Right renal cortex interstitium (tissue), 3 donors: Measurements from ENCODE around the gene GUCA2B. TPM values are rescaled to one million over a fixed set of nuclear protein-coding genes. Genes with fewer than 3 reads are reported as not detected.

Experiments
- DNase-seq, 3 donors: peaks; one replicate each; pipeline ENCODE4 v3.0.0-alpha.2; 2013; ENCODE audit warnings: low read depth in 3 of 3, low spot score in 2 of 3
- polyA plus RNA-seq, 3 donors: library from polyadenylated mRNA; unstranded; fragments of 120-200 nt; gene quantifications; one replicate each; pipeline ENCODE4 v1.2.1, GENCODE V29; 2013; ENCODE audit not compliant: insufficient read length in 3 of 3

The GUCA2B gene
- polyA plus RNA-seq, 3 donors: not detected

DNA sequence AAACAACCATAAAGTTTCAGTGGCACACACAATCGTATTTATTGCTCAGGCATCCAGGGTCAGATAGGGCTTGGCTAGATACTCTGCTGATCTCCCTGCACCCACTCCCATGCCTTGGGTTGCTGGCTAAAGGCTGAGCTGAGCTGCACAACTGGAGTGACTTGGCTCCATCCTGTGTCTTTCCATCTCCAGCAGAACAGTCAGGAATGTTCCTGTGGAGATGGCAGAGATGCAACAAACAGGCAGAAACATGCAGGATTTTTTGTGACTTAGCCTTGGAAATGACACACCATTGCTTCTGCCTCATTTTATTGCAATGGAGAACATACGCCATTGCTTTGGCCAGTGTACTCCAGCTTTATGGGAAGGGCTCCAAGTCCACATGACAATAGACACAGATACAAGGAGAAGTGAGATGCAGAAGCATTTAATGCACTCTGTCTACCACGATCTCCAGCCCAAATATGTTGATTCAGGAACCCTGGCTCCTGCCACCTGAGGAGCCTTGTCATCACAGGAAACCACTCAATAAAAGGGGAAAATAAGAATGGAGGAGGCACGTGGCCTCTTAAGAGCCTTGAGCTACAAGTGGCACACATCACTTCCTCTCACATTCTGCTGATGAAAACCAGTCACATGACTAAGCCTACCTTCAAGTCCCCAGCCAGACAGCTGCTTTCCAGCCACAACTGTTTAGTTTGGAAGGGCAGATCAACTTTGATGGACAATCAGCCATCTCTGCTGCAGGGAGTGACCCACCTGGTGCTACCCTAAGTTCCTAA is 10.1 kb upstream of the GUCA2B start:
- DNase-seq: no peak

DNA sequence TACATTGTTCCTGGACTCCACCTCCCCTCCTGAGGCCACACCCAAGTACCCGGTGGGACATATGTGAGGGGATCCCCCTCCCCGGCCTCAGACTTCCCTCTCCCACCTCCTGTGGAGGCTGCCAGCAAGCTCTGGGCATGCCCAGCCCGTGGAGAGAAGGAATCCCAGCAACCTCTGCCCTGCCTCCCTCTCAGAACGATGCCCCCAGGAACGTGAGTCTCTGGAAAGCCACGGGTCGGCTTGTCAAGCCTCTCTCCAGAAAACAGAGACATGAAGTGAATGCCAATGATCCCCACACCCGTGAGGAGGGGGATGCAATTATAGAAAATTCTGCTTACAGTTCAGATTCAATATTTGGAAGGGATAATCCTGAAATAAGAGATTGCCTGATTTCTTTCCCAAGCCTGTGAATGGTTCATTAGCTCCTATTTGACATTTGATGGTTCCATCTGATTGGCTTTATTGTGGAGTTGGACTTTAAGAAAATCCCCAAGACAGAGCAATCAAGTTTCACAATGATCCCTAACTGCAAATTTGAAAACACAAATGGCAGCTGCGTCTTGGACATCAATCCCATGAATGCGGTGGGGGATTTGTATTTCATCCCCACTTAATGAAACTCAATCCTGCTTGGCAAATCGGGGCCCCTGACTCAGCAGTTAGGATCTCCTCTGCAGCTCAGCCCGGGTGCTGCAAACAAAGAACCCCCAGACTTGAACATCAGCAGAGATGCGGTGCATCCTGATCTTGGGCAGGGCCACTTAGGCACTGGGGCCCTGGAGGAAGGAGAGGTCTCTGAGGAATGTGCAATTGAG is 9.1 kb upstream of the GUCA2B start:
- no peak for DNase-seq

DNA sequence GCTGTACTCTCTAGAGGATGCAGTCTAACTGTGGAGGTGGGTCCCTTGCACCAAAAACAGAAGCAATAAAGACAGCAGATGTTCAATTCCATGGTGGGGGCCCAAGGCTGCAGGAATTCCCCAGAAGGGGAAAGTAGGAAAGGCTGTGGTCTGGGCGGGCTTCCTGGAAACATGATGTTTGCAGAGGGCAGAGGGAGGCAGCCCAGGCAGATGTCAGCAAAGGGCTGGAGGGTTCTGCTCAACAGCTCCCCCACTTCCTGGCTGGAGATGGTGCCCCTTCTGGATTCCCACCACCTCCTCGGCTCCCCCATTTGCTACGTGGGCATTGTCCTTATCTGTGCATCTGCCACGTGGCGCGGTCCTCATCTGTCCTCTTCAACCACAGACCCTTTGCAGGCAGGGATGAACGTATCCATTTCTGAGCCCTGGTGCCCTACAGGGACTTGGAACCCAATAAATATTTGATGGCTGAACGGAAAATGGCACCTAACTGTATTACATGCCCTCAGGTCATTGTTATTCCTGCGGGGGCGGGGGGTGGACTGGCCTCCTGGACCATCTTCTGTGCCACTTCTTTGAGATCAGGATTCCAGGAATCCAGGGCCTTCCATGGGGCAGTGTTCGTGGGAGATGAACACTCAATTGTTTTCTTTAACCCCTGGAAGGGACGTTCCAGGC is 8.4 kb upstream of the GUCA2B start:
- no peak for DNase-seq

- DNase-seq: no peak
Measured at GRCh38 chr1:42145389-42145716, 7.9 kb upstream of the GUCA2B start.

- DNase-seq: no peak
Measured at GRCh38 chr1:42145764-42146625, 7.2 kb upstream of the GUCA2B start.

GRCh38 chr1:42146626-42147320 is 6.4 kb upstream of the GUCA2B start:
- DNase-seq: peak in 2 of 3 donors; percentile 31 to 55

DNA sequence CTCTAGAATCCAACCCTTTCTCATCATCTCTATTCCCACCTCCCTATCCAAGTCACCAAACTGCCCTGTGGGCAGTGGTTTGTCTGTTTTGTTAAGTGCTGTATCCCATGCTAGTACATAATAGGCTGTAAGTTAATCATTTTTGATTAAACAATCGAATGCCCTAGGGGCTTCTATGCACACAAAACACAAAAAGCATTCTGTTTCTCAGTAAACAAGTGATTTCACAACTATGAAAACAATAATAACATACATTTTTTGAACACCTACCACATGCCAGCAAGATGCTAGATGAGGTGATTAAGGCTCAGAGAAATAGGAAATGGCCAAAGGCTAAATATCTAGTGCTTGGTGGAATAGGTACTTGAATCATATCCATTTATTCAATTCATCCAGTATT is 5.0 kb upstream of the GUCA2B start:
- DNase-seq: no peak

DNA sequence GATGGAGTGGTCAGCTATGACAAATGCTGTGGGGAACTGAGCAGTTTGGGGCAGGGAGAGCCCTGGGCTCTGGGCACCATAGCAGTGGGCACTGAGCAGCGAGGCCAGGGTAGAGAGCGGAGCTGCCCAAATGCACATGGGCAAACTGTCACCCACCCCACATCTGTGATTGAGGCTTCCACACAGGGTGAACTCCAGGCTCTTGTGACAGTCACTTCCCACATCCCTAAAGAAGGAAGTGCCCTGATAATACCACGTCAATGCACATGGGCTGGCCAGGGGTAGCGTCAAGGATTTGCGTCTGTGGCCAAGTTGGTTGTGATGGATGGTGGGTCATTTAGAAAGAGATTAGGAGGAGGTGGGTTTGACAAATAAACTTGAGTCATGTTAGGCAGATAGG is 2.6 kb upstream of the GUCA2B start:
- no peak for DNase-seq

DNA sequence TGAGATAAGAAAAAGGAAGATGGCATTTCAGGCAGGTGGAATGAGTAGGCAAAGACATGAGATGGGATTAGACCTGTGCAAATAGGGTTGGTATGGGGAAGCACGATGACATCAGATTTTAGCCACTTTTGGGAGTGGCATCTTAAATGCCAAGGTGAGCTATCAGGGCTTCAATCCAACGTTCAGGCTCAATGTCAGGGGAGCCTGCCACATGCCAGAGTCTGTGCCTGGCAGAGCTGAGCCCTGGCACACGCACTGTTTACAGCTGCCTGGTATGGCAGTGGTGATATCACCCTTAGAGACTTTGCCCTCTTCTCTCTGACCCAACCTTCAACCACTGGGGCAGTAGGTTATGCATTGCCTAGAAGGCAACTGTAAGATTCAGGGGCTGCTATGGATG is 1.1 kb upstream of the GUCA2B start:
- DNase-seq: no peak

- no peak for DNase-seq
Measured at GRCh38 chr1:42153624-42154023, 414 bp downstream of the GUCA2B start.

- no peak for DNase-seq
Measured at GRCh38 chr1:42154685-42155084, 1.5 kb downstream of the GUCA2B start.

DNA sequence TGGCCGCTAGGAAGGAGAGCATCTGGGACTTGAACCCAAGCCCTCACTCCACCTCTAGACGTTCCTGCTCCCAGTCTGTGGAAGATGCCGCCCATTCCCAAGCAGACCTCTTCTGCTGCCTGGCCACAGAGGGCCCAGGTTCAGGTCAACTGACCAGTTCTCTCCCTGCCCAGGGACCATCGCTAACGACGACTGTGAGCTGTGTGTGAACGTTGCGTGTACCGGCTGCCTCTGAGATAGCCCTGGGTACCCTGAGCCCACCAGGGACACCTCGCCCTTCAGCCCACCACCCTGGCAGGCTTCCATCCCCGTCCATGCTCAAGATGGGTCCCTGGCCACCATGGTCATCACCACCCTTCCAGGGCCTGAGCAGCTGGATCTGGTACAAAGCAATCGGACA is 2.2 kb downstream of the GUCA2B start:
- DNase-seq: no peak

DNA sequence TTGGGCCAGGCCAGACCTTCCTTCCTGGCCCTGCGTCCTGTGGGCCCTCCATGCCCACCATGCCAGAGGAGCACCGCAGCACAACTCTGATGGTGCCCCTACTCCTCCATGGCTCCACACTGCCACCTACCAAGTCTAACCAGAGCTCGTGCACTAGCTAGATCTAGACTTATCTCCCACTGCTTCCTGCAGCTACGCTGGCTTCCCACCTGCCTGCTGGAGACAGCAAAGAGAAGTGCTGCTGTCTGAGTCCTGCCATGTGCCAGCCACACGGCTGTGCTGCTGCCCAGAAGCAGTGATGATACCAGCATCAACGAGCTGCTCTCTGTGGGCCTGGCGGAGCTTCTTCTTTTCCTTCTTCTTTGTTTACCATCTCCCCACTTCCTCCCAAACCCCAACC is 4.5 kb downstream of the GUCA2B start:
- no peak for DNase-seq

- DNase-seq: no peak
Measured at GRCh38 chr1:42158189-42158588, 5.0 kb downstream of the GUCA2B start.

- DNase-seq: no peak
Measured at GRCh38 chr1:42162181-42162580, 9.0 kb downstream of the GUCA2B start.

- no peak for DNase-seq
Measured at GRCh38 chr1:42163114-42163513, 9.9 kb downstream of the GUCA2B start.

DNA sequence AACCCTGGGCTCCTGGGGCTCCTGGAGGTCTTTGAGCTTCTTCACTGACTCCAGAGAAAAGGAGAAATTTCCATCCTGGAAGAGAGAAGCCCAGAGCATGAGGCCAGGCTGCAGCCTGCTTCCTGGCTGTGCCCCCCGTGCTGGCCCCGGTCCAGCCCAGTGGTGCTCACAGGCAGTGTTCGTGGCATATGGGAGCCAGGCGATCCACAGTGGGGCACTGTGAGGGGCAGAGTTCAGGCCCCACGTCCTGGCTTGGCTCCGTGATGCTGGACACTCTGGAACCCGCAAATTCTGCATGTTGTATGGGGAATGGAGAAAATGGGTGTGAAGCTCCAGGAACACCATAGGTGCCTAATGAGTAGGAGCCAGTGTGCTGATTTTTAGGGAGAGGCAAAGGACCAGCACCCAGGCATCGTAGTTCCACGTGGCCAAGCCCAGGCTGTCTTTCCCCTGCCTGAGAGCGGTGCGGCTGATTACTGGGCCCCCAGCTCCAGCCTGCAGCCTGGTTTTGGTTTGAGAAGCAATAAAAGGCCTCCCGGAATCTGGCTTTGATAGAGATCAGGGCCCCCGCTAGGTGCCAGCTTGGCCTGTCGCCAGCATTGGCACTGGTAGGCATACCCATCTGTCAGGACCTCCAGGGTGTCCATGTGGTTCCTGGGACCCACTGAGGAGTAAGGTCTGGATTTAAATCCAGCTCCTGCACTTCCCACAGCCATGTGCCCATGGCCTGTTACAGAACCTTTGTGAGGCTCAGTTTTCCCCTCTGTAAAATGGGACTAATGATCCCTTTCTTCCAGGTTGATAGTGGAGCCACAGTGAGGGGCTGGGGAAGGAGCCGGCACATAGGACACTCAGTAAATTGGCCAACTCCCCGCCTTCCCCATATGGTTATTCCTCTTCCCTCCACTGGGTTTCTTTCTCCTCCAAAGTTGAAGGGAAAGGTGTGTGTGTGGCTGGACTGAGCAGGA is 10.6 kb downstream of the GUCA2B start:
- DNase-seq: no peak

- no peak for DNase-seq
Measured at GRCh38 chr1:42164551-42165420, 11.6 kb downstream of the GUCA2B start, which contains the start of gene GUCA2A. GUCA2A (minus strand) TSS chr1:42164745; CDS start chr1:42164712, 33 bp downstream.
